ENCODE data around the gene SPACA7.

Gene SPACA7

GRCh38 chr13:112434937-112435523 is 58.9 kb downstream of the SPACA7 start:
- TF ChIP-seq FOXP2 (optimal IDR thresholded peaks at IDR 0.05; ENCODE audit: borderline replicate concordance, extremely low read depth, extremely low read length, insufficient read depth) (no peak), TAF1 (IDR thresholded peaks at IDR 0.05; ENCODE audit: borderline replicate concordance, insufficient read depth, low read length) (no peak), REST (IDR thresholded peaks at IDR 0.05; ENCODE audit: insufficient read depth in 1 of 2, low read depth in 2 of 2, low read length in 2 of 2) (no peak), SIN3A (IDR thresholded peaks at IDR 0.05; ENCODE audit: borderline replicate concordance, insufficient read depth, low read length) (no peak)

- TF ChIP-seq POLR2AphosphoS5 (IDR thresholded peaks at IDR 0.05; ENCODE audit: low read depth, low read length): no peak
- TF ChIP-seq FOXP2 (optimal IDR thresholded peaks at IDR 0.05; ENCODE audit: borderline replicate concordance, extremely low read depth, extremely low read length, insufficient read depth): no peak
- no peak for TF ChIP-seq SIN3A (IDR thresholded peaks at IDR 0.05; ENCODE audit: borderline replicate concordance, insufficient read depth, low read length)
- no peak for TF ChIP-seq REST (IDR thresholded peaks at IDR 0.05; ENCODE audit: insufficient read depth in 1 of 2, low read depth in 2 of 2, low read length in 2 of 2)
- no peak for TF ChIP-seq TAF1 (IDR thresholded peaks at IDR 0.05; ENCODE audit: borderline replicate concordance, insufficient read depth, low read length)
These were observed 59.8 kb downstream of the SPACA7 start for GRCh38 chr13:112435973-112436372.

GRCh38 chr13:112438094-112438493 is 61.9 kb downstream of the SPACA7 start:
- no peak for TF ChIP-seq FOXP2 (optimal IDR thresholded peaks at IDR 0.05; ENCODE audit: borderline replicate concordance, extremely low read depth, extremely low read length, insufficient read depth)
- no peak for TF ChIP-seq SIN3A (IDR thresholded peaks at IDR 0.05; ENCODE audit: borderline replicate concordance, insufficient read depth, low read length)
- no peak for TF ChIP-seq POLR2AphosphoS5 (IDR thresholded peaks at IDR 0.05; ENCODE audit: low read depth, low read length)
- no peak for TF ChIP-seq REST (IDR thresholded peaks at IDR 0.05; ENCODE audit: insufficient read depth in 1 of 2, low read depth in 2 of 2, low read length in 2 of 2)
- TF ChIP-seq TAF1 (IDR thresholded peaks at IDR 0.05; ENCODE audit: borderline replicate concordance, insufficient read depth, low read length): no peak

GRCh38 chr13:112438515-112438914 is 62.4 kb downstream of the SPACA7 start:
- TF ChIP-seq FOXP2 (optimal IDR thresholded peaks at IDR 0.05; ENCODE audit: borderline replicate concordance, extremely low read depth, extremely low read length, insufficient read depth): no peak
- no peak for TF ChIP-seq SIN3A (IDR thresholded peaks at IDR 0.05; ENCODE audit: borderline replicate concordance, insufficient read depth, low read length)
- no peak for TF ChIP-seq POLR2AphosphoS5 (IDR thresholded peaks at IDR 0.05; ENCODE audit: low read depth, low read length)
- TF ChIP-seq TAF1 (IDR thresholded peaks at IDR 0.05; ENCODE audit: borderline replicate concordance, insufficient read depth, low read length): no peak

GRCh38 chr13:112441226-112441625 is 65.1 kb downstream of the SPACA7 start:
- TF ChIP-seq TAF1 (IDR thresholded peaks at IDR 0.05; ENCODE audit: borderline replicate concordance, insufficient read depth, low read length) (no peak), POLR2AphosphoS5 (IDR thresholded peaks at IDR 0.05; ENCODE audit: low read depth, low read length) (no peak), REST (IDR thresholded peaks at IDR 0.05; ENCODE audit: insufficient read depth in 1 of 2, low read depth in 2 of 2, low read length in 2 of 2) (no peak), SIN3A (IDR thresholded peaks at IDR 0.05; ENCODE audit: borderline replicate concordance, insufficient read depth, low read length) (no peak), FOXP2 (optimal IDR thresholded peaks at IDR 0.05; ENCODE audit: borderline replicate concordance, extremely low read depth, extremely low read length, insufficient read depth) (no peak)

All from PFSK-1 (cell line).